ENCODE results near the gene SPATA16.

DNA sequence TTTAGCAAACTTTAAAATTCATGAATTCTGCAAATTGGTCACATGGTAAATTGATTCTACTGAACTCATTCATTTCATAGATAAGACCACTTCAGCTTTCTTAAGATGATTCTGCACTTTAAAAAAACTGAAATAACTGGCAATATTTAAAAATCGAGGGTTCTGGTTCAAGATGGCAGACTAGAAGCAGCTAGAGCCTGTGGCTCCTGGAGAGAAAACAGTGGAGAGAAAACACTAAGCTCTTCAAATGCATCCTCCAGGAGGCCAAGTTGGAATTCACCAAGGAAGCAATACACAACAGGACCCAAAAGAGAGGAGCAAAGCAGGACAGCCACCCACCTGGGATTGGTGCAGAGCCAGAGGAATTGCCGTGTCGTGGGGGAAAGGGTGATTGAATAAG, 132.1 kb downstream of the SPATA16 start:
- TF ChIP-seq POLR2A (IDR thresholded peaks at IDR 0.05), result no peak
- TF ChIP-seq, protein P1, sequence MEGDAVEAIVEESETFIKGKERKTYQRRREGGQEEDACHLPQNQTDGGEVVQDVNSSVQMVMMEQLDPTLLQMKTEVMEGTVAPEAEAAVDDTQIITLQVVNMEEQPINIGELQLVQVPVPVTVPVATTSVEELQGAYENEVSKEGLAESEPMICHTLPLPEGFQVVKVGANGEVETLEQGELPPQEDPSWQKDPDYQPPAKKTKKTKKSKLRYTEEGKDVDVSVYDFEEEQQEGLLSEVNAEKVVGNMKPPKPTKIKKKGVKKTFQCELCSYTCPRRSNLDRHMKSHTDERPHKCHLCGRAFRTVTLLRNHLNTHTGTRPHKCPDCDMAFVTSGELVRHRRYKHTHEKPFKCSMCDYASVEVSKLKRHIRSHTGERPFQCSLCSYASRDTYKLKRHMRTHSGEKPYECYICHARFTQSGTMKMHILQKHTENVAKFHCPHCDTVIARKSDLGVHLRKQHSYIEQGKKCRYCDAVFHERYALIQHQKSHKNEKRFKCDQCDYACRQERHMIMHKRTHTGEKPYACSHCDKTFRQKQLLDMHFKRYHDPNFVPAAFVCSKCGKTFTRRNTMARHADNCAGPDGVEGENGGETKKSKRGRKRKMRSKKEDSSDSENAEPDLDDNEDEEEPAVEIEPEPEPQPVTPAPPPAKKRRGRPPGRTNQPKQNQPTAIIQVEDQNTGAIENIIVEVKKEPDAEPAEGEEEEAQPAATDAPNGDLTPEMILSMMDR (IDR thresholded peaks at IDR 0.05), result no peak
